Cardiac atrium fibroblast (primary cell): Measurements from ENCODE around the gene TCTN1. TPM values are rescaled to one million over a fixed set of nuclear protein-coding genes. Genes with fewer than 3 reads are reported as not detected.

Experiments used
- total RNA-seq: library from RNA; depleted of rRNA; stranded (reverse); fragments of >200 nt; gene quantifications from 2 replicates; pipeline ENCODE4 v1.2.3, GENCODE V29; 2015

The TCTN1 gene
- total RNA-seq, result 36.6 and 42.6 TPM in 2 replicates

GRCh38 chr12:110613771-110614684, at the start of gene TCTN1:
Gene TCTN1 (plus strand): TSS chr12:110614129. CDS start chr12:110614183, 54 bp downstream.

GRCh38 chr12:110583137-110584059, 30.5 kb upstream of the TCTN1 start, which contains the start of gene PPTC7:
Gene PPTC7 (minus strand): TSS chr12:110583318. CDS start chr12:110583031, 287 bp downstream.

GRCh38 chr12:110688446-110689280, 74.7 kb downstream of the TCTN1 start, which contains the start of gene HVCN1:
Gene HVCN1 (minus strand): TSS chr12:110689115. CDS start chr12:110683245, 5,870 bp downstream.

Other genes starting within 250 kb of the TCTN1 start
- 21.5 and 32.1 TPM in 2 replicates for gene ANAPC7, start 210.4 kb upstream of the TCTN1 start, total RNA-seq
- gene ARPC3, start 163.8 kb upstream of the TCTN1 start, total RNA-seq, result 711 and 909 TPM in 2 replicates
- gene GPN3, start 145.9 kb upstream of the TCTN1 start, total RNA-seq, result 15.6 and 23.1 TPM in 2 replicates
- gene FAM216A, start 145.3 kb upstream of the TCTN1 start, total RNA-seq, result 12.5 and 14.3 TPM in 2 replicates
- 46.3 and 63.9 TPM in 2 replicates for gene VPS29, start 112.0 kb upstream of the TCTN1 start, total RNA-seq
- under 0.01 TPM in 1 of 2 replicates, not detected in the other for gene RAD9B, start 111.8 kb upstream of the TCTN1 start, total RNA-seq
- gene PPTC7, start 30.8 kb upstream of the TCTN1 start, total RNA-seq, result 2.3 and 3.6 TPM in 2 replicates
- gene HVCN1, start 75.0 kb downstream of the TCTN1 start, total RNA-seq, result 3.4 TPM in 2 replicates
- 79.4 and 81.6 TPM in 2 replicates for gene PPP1CC, start 128.8 kb downstream of the TCTN1 start, total RNA-seq
- not detected in 2 replicates for gene CCDC63, start 232.9 kb downstream of the TCTN1 start, total RNA-seq